ENCODE data around the gene SERPINB4. TPM values are rescaled to one million over a fixed set of nuclear protein-coding genes. Genes with fewer than 3 reads are reported as not detected.

SERPINB4 gene
- total RNA-seq, 2 donors from 2014 or later = 0.24 TPM; not detected in 1

DNA sequence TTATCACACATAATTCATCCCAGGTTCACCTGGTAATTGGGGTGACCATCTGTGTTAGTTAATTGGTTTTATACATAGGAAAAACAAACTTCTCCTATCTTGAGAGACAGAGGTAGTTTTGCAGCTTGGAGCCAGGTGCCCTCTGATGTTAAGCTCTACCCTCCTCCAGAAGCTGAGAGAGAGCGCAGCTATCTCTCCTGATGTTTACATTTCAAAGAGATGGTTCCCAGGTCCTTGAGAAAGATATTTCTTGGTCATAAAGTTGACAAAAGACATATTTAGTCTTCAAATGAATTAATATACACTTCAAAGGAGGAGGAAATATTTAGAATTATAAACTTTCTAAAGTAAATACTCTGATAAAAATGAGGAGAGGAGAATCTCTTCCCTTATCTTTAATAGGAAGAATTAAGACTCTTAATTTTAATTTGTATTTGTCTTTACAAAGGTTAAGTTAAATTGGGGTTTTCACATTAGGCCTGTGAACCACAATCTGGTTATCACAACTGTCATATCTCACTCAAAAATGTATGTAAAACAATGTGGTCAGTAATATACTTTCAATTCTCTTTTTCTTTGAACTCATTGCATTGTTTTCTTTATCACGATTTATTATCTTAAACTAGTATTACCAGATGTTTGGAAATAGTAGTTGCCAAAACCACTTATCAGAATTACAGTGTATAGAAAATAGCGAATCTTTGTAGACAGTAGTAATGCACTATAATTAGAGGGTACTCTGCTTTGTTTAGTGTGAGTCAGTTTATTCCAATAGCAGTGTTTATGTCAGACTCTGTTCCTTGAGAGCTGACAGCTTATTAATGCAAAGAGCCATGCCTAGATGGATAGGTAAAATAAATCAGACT, 26.8 kb downstream of the SERPINB4 start:
- no peak for DNase-seq
- H3K4me3 Mint-ChIP-seq = no peak overlapping the region
- 57 to 67% methylated on average over 1 to 2 of the region's 3 CpGs for WGBS, 2 experiments (ENCODE audit: insufficient coverage in 1 of 2, insufficient read length in 1 of 2)
- H3K9me3 Mint-ChIP-seq = peaks cover 2% of the 10 kb centered on the region
- Histone ChIP-seq H3K27ac (ENCODE audit: low read depth, low read length) (no peak overlapping the region), H3K4me3 (ENCODE audit: low read length) (no peak overlapping the region), H3K9ac (ENCODE audit: extremely low read depth, low read length, poor library complexity, severe bottlenecking) (no peak overlapping the region), H3K27me3 (ENCODE audit: control insufficient read depth, insufficient read depth, low read length, poor library complexity, severe bottlenecking) (no peaks in the 10 kb centered on the region), H3K36me3 (ENCODE audit: control insufficient read depth, insufficient read depth, low read length) (no peaks in the 10 kb centered on the region), H3K9me3 (ENCODE audit: control insufficient read depth, low read length) (no peaks in the 10 kb centered on the region), H3K4me1 (ENCODE audit: control insufficient read depth, insufficient read depth, low read length) (no peaks in the 10 kb centered on the region)
- TF ChIP-seq, protein P1, sequence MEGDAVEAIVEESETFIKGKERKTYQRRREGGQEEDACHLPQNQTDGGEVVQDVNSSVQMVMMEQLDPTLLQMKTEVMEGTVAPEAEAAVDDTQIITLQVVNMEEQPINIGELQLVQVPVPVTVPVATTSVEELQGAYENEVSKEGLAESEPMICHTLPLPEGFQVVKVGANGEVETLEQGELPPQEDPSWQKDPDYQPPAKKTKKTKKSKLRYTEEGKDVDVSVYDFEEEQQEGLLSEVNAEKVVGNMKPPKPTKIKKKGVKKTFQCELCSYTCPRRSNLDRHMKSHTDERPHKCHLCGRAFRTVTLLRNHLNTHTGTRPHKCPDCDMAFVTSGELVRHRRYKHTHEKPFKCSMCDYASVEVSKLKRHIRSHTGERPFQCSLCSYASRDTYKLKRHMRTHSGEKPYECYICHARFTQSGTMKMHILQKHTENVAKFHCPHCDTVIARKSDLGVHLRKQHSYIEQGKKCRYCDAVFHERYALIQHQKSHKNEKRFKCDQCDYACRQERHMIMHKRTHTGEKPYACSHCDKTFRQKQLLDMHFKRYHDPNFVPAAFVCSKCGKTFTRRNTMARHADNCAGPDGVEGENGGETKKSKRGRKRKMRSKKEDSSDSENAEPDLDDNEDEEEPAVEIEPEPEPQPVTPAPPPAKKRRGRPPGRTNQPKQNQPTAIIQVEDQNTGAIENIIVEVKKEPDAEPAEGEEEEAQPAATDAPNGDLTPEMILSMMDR (conservative IDR thresholded peaks at IDR 0.05) = no peak
- no peaks in the 10 kb centered on the region for H3K27me3 Mint-ChIP-seq (ENCODE audit: insufficient read depth)
- H3K27ac Mint-ChIP-seq = no peak overlapping the region
- no peaks in the 10 kb centered on the region for H3K36me3 Mint-ChIP-seq (ENCODE audit: low read depth)
- H3K4me1 Mint-ChIP-seq = peaks cover 8% of the 10 kb centered on the region

DNA sequence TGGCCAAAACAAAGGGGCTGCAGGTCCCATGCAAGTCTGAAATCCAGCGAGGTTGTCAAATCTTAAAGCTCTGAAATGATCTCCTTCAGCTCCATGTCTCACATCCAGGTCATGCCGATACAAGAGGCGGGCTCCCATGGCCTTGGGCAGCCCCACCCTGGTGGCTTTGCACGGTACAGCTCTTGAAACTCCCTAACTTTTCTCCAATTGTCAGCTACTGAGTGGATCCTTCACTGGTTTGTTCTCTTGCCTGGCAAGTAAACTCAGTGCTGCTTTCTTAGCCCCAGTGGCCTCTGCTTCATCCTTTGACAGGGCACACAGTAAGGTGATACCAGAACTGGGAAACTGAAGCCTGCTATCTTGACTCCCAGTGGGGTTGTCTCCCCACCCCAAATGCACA, 30.6 kb downstream of the SERPINB4 start:
- H3K27me3 ChIP-seq (ENCODE audit: control insufficient read depth, insufficient read depth, low read length, poor library complexity, severe bottlenecking) = no peaks in the 10 kb centered on the region
- no peaks in the 10 kb centered on the region for H3K36me3 Mint-ChIP-seq (ENCODE audit: low read depth)
- no peak overlapping the region for H3K9ac ChIP-seq (ENCODE audit: extremely low read depth, low read length, poor library complexity, severe bottlenecking)
- H3K27ac ChIP-seq (ENCODE audit: low read depth, low read length) = no peak overlapping the region
- TF ChIP-seq, protein P1 (conservative IDR thresholded peaks at IDR 0.05) = peak; percentile 39
- DNase-seq = no peak
- H3K9me3 Mint-ChIP-seq = peaks cover 2% of the 10 kb centered on the region
- no peak overlapping the region for H3K4me3 ChIP-seq (ENCODE audit: low read length)
- no peaks in the 10 kb centered on the region for H3K36me3 ChIP-seq (ENCODE audit: control insufficient read depth, insufficient read depth, low read length)
- H3K4me1 ChIP-seq (ENCODE audit: control insufficient read depth, insufficient read depth, low read length) = no peaks in the 10 kb centered on the region
- WGBS, 2 experiments (ENCODE audit: insufficient coverage in 1 of 2, insufficient read length in 1 of 2) = 93% methylated on average over 3 to 4 of the region's 4 CpGs
- H3K27ac Mint-ChIP-seq = no peak overlapping the region
- no peaks in the 10 kb centered on the region for H3K27me3 Mint-ChIP-seq (ENCODE audit: insufficient read depth)
- H3K4me1 Mint-ChIP-seq = peaks cover 8% of the 10 kb centered on the region
- H3K9me3 ChIP-seq (ENCODE audit: control insufficient read depth, low read length) = no peaks in the 10 kb centered on the region
- no peak overlapping the region for H3K4me3 Mint-ChIP-seq

DNA sequence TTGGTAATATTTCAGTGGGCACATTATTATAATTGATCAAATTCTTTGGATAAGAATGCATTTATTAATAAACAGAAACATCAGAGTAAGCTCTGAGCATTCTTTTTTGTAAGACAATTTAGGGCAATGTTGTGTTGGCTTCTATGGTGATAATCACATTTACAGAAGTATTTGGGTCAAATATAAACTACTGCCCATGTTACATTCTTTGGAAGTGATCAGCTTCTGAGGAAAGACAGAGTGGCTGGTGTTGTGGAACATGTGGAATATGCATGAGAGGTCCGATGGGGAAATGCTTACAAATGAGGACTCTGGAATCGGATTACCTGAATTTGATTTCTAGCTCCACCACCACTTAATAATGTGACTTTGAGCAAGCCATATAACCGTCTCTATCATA, 37.5 kb downstream of the SERPINB4 start:
- no peak overlapping the region for H3K27ac Mint-ChIP-seq
- 90 to 100% methylated on average over 1 to 3 of the region's 3 CpGs for WGBS, 2 experiments (ENCODE audit: insufficient coverage in 1 of 2, insufficient read length in 1 of 2)
- H3K9me3 ChIP-seq (ENCODE audit: control insufficient read depth, low read length) = no peaks in the 10 kb centered on the region

More for the DNA sequence above, 37.5 kb downstream of the SERPINB4 start:
- H3K4me3 ChIP-seq (ENCODE audit: low read length) = no peak overlapping the region
- no peak overlapping the region for H3K9ac ChIP-seq (ENCODE audit: extremely low read depth, low read length, poor library complexity, severe bottlenecking)
- no peak overlapping the region for H3K27ac ChIP-seq (ENCODE audit: low read depth, low read length)
- TF ChIP-seq, protein P1 (conservative IDR thresholded peaks at IDR 0.05) = no peak
- Mint-ChIP-seq H3K9me3 (no peaks in the 10 kb centered on the region), H3K4me3 (no peak overlapping the region), H3K4me1 (no peaks in the 10 kb centered on the region), H3K27me3 (ENCODE audit: insufficient read depth) (no peaks in the 10 kb centered on the region), H3K36me3 (ENCODE audit: low read depth) (no peaks in the 10 kb centered on the region)
- H3K36me3 ChIP-seq (ENCODE audit: control insufficient read depth, insufficient read depth, low read length) = no peaks in the 10 kb centered on the region
- no peaks in the 10 kb centered on the region for H3K27me3 ChIP-seq (ENCODE audit: control insufficient read depth, insufficient read depth, low read length, poor library complexity, severe bottlenecking)
- no peak for DNase-seq
- no peaks in the 10 kb centered on the region for H3K4me1 ChIP-seq (ENCODE audit: control insufficient read depth, insufficient read depth, low read length)
